ENCODE data around the gene EHMT2.

The EHMT2 gene

DNA sequence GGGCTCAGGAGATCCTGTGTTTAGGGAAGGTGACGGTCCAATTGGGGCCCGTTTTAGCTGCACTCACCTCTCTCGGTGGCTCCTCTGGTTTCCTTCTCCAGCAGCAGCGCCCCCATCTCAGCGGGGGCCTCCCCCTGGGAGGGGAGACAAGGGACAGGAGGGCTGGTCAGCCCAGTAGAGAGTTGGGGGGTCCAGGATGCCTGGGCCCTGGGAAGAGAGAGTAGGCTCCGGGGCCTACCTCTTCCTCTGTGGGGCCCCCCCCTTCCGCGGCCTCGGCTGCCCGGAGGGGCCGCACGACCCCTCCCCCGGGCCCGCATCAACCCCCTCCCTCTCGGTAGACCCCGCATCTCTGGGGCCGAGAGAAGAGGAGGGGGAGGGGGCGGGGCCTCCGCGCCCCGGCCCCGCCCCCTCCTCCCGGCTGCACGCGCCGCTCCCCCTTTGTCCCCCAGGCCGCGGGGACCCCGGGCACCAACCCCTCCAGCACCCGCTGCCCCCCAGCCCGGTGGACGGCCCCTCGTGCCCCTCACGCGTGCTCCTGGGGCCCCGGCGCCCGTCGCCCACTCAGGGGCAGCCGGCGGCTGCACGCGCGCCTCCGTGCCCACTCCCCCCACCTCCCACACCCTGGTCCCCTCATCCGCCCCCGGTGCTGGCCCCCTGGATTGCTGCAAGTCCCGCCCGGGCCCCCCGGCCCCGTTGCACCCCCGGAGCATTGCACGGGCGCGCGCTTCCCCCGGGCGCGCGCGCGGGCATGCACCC, 464 bp downstream of the EHMT2 start:
- Histone ChIP-seq H3K27ac (peak overlapping the region; percentile 36 to 94 (median 83)), H3K4me3 (peak overlapping the region; percentile 67 to 96 (median 93))

- H3K27ac ChIP-seq, result peak overlapping the region in 20 of 21 experiments; percentile 36 to 94 (median 84)
- peak overlapping the region; percentile 67 to 96 (median 93) for H3K4me3 ChIP-seq
Measured at GRCh38 chr6:31896493-31896855, 1.0 kb downstream of the EHMT2 start.

- Histone ChIP-seq H3K4me3 (no peak overlapping the region), H3K27ac (no peak overlapping the region)
Measured at GRCh38 chr6:31892821-31893220, 4.7 kb downstream of the EHMT2 start.

DNA sequence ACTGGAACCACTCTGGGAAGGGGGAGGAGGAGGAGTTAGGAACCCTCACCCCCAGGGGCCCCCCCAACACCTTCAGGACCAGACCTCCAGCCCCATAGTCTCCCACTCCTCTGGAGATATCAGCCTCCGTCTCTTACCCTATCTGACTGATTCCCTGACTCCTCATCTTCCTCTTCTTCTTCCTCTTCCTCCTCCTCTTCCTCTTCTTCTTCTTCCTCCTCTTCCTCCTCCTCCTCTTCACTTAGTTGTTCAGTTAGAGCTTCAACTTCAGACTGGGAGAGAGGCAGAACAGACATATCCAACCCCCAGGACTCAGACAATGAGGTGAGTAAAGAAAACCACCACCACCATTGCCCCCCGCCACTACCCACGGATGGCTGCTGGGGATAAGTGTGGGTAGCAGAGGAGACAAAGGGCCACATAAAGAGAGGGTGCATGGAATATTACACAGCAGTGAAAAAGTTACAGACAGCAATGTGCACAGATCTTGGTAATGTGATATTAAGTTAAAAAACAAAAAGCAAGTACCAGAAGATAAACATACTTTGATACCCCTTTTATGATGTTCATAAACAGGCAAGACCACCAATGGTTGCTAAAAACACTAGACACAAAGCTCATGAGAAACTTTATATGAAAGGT, 8.0 kb downstream of the EHMT2 start:
- Histone ChIP-seq H3K4me3 (no peak overlapping the region), H3K27ac (no peak overlapping the region)

DNA sequence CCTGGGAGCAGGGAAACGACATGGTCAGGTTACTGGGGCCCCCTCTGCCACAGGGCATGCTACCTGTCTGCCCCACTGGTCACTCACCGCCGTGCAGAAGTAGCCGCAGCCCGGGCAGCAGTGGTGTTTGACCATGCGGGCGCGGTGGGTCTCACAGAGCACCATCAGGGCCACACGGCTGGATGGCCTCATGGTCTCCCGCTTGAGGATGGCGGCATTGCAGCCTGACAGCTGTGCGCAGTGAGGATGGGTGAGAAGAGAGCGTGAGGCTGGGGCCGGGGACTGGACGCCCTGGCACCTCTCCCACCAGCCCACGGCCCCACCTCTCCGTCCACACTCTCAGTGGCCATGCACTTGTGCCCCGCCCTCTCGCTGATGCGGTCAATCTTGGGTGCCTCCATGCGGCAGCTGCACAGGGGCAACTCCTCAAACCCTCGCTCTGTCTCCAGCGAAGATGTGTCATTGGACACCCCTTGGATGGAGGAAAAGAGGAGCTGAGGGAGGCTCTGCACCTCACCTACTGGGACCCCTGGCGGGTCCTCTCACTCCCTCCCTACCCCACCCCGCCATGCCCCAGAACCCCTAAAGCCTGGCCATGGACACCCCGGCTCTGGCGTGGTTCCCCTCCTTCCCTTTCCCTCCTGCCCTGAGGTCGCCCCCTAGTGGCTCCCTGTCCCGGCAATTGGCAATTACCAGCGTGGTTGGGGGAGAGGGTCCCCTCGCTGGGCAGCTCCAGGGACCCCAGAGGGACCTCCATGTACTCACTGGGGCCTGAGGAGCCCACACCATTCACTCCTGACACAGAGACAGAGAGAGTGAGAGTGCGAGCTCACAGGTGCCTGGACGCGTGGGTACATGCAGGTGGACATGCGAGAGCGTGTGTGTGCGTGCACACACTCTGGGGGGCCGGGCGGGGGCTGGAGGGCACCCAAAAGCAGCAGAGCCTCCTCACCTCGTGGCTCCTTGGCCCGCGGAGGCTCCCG, 8.9 kb downstream of the EHMT2 start:
- Histone ChIP-seq H3K27ac (no peak overlapping the region), H3K4me3 (no peak overlapping the region)

DNA sequence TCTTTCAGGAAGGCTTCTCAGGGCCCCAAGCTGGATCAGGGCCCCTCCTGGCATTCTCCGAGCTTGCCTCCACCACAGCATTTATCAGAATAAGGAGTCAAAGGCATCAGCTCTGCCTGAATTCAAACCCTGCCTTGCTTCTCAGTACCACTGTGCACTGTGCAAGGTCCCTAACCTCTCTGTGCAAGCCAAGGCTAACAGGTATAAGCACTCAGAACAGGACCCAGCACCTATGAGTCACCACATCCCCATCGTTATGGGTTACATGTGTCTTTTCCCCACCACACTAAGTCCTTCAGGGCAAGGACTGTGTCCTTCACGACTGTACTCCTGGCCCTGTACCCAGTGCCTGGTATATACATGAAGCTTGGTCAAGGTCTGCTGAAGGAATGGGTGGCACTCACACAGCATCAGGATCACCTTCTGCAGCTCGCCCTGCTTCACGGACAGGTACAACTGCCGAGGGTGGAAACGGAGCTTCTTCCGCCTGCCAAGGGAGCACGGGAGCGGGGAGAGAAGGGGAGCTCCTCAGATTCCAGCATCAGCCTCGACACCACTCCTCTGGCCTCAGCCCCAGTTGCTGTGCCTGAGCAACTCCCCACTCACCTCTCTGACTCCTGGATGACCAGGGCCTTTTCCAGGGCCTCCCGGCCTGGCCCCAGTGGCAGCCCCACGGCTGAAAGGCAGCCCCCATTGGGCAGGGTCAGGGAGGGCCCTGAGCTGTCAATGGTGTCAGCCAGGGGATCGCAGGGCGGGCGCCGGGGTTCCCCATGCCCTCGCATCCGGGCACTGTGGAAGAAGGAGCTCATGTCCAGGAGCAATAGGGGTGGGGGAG, 10.1 kb downstream of the EHMT2 start:
- no peak overlapping the region for H3K27ac ChIP-seq

GRCh38 chr6:31886541-31886991, 10.9 kb downstream of the EHMT2 start:
- no peak overlapping the region for H3K27ac ChIP-seq
- H3K4me3 ChIP-seq, result no peak overlapping the region

More for the DNA sequence above, 10.1 kb downstream of the EHMT2 start:
- no peak overlapping the region for H3K4me3 ChIP-seq

DNA sequence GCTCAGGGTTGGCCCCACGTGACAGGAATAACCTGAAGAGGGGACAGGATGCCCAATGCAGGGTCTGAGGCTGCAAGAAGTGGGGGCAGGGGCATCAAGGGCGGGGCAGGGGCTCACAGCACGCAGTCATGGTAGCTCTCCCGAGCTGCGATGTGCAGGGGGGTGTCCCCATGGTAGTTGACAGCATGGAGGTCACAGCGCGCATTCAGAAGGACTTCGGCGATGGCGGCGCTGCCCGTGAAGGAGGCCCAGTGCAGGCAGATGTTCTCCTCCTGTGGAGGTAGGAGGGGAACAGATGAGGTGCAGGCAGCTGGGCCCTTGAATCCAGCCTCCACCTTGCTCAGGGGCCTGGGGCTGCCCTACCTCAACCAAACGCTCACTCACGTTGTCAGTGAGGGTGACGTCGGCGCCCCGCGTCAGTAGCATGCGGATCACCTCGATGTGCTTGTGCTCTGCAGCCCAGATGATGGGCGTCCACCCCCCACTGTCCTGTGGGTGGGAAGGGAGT, 12.9 kb downstream of the EHMT2 start:
- no peak overlapping the region for H3K4me3 ChIP-seq
- no peak overlapping the region for H3K27ac ChIP-seq

- Histone ChIP-seq H3K27ac (no peak overlapping the region), H3K4me3 (no peak overlapping the region)
Measured at GRCh38 chr6:31883676-31884075, 13.8 kb downstream of the EHMT2 start.

GRCh38 chr6:31882344-31882743, 15.2 kb downstream of the EHMT2 start:
- H3K27ac ChIP-seq, result no peak overlapping the region
- H3K4me3 ChIP-seq, result no peak overlapping the region

DNA sequence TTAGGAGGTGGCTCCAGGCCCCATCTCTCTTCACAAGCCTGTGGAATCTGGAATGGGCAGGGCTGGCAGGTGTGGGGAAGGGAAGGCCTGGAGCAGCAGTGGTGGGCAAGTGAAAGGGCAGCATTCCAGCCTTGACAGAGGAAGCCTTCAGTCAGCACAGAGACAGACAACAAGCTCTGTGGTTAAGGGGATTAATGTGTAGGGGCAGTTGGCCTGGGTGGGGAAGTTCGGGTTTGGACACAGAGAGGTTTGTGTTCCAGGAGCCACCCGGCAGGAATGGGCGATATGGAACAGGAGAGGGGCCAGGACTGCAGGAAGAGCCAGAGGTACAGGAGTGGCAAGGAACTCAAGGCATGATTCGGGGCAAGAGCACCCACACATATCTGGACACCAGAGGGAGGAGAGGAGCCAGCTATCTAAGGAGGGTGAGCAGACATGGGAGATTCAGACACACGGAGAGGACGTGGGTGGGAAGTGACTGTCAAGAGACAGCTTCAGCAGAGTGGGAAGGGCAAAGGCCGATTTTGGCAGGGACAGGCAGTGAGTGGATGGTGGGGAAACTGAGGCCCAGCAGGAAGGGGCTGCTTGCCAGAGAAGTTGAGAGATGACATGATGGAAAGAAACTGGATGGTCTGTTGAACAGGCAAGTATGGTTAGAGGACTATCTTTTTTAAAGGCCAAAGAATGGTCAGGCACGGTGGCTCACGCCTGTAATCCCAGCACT, 16.2 kb downstream of the EHMT2 start:
- H3K27ac ChIP-seq, result no peak overlapping the region
- no peak overlapping the region for H3K4me3 ChIP-seq

- Histone ChIP-seq H3K27ac (no peak overlapping the region), H3K4me3 (no peak overlapping the region)
Measured at GRCh38 chr6:31880616-31881015, 16.9 kb downstream of the EHMT2 start.

DNA sequence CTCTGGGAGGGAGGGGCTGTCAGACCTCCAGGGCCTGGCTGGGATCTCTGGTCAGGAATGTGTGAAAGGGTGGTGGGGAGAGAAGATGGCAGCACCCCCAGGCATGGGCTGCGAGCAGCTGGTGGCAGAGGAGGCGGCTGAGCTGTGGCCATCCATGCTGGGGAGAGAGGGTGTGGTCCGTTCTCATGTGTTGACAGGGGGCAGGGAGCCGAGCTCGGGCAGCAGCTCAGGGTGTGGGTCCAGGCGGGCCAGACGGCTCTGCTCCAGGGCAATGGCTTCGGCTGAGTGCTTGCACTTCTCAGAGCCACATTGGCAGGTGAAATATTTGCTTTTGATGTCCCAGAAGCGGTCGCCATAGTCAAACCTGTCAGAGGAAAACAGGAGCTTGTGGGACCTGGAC, 17.6 kb downstream of the EHMT2 start:
- Histone ChIP-seq H3K4me3 (no peak overlapping the region), H3K27ac (peak overlapping the region in 1 of 21 experiments; percentile 15)

- Histone ChIP-seq H3K27ac (peak overlapping the region in 1 of 21 experiments; percentile 17), H3K4me3 (no peak overlapping the region)
Measured at GRCh38 chr6:31879143-31879542, 18.4 kb downstream of the EHMT2 start.

- Histone ChIP-seq H3K27ac (peak within 1 kb of the TSS in 2 of 21 experiments; percentile 15 to 24), H3K4me3 (no peak within 1 kb of the TSS)
Measured at GRCh38 chr6:31878726-31879125, 18.8 kb downstream of the EHMT2 start, which contains the start of gene SLC44A4. Gene SLC44A4, minus strand, starts transcription at chr6:31878997. Its CDS starts 17 bp downstream, at chr6:31878980.

DNA sequence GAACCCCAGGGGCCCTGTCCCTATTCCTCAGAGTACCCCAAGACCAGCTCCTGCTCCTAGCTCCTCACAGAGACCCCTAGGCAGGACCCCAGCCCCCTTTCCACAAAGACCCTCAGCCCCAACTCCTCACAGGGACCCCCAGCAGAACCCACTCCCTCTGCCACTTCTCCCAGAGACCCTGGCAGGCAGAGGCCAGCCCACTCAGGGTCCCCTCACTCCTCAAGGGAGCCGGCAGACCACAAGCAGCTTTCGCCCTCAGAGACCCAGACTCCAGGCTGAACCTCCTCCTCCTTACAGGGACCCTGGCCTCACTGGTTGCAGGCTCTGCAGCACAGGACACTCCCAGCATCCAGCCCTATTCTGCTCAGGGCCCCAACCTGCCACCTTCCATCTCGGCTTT, 19.3 kb downstream of the EHMT2 start:
- no peak overlapping the region for H3K27ac ChIP-seq
- no peak overlapping the region for H3K4me3 ChIP-seq

GRCh38 chr6:31877651-31878161, 19.8 kb downstream of the EHMT2 start:
- Histone ChIP-seq H3K4me3 (no peak overlapping the region), H3K27ac (peak overlapping the region in 1 of 21 experiments; percentile 24)

DNA sequence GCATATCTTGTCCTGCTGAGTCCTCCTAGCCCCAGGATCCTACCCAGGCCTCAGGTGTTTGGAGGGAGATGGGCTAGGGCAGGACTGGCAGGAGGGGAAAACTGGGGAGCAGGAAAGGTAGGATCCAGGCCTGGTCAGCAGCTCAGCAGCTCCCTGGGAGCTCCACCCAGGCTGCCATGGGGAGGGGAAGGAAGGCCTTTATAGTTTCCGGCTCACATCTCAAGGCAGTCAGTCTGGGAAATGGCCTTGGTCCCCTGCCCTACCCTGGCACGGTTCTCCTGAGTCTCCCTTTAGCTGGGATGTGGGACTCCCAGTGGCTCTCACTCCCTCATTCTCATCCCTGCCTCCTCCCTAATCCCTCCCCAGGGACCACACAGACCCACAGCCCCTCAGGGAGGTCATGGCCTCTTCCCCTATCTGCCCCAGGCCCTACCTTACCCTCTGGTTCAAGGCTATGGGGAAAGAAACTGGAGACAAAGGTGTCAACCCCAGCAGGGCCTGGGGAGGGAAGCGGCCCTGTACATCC, 20.3 kb downstream of the EHMT2 start:
- Histone ChIP-seq H3K27ac (peak overlapping the region in 1 of 21 experiments; percentile 24), H3K4me3 (no peak overlapping the region)

Measured in skin epidermis (tissue), 12 donors.